Astrocyte of the spinal cord (primary cell): ENCODE results near the gene NDUFS7.

Source experiments
- DNase-seq: peaks from one replicate; pipeline ENCODE4 v3.0.0; 2011; ENCODE audit warnings: low read depth, low spot score
- H3K4me3 ChIP-seq: 2 replicates; pipeline ENCODE4 v1.5.1; 2011; ENCODE audit warnings: low read depth, mild to moderate bottlenecking, low read length, moderate library complexity
- in situ Hi-C: cut with HindIII; loops from 2 replicates; pipeline ENCODE4 v1.10.0; 2017; ENCODE audit warnings: low sequenced_read_pairs
- TF ChIP-seq, protein P1 (sequence below): IDR thresholded peaks from 2 replicates; pipeline ENCODE4 v1.5.1; 2012; ENCODE audit warnings: low read depth, mild to moderate bottlenecking, low read length, inconsistent platforms

Gene NDUFS7

DNA sequence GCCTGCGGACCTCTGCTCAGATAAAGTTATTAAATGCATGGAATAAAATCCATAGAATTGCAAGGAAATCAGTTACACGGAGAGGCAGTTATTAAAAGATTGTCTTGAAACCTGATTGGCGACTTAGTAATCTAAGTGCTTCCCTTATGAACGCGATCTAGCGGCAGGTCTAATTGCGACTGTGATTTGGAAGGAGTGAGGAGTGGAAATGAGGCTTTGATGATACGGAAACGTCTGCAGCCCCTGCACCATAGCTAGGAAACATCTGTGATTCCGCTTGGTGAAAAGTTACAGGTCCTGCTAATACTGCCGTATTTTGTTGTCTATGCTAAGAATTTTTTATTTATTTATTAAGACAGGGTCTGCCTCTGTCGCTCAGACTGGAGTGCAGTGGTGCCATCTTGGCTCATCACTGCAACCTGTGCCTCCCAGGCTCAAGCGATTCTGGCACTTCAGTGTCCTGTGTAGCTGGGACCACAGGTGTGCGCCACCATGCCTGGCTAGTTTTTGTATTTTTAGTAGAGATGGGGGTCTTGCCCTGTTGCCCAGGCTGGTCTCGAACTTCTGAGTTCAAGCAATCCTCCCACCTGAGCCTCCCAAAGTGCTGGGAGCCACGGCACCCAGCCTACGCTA is 887 bp downstream of the NDUFS7 start:
- TF ChIP-seq, protein P1, sequence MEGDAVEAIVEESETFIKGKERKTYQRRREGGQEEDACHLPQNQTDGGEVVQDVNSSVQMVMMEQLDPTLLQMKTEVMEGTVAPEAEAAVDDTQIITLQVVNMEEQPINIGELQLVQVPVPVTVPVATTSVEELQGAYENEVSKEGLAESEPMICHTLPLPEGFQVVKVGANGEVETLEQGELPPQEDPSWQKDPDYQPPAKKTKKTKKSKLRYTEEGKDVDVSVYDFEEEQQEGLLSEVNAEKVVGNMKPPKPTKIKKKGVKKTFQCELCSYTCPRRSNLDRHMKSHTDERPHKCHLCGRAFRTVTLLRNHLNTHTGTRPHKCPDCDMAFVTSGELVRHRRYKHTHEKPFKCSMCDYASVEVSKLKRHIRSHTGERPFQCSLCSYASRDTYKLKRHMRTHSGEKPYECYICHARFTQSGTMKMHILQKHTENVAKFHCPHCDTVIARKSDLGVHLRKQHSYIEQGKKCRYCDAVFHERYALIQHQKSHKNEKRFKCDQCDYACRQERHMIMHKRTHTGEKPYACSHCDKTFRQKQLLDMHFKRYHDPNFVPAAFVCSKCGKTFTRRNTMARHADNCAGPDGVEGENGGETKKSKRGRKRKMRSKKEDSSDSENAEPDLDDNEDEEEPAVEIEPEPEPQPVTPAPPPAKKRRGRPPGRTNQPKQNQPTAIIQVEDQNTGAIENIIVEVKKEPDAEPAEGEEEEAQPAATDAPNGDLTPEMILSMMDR: no peak
- H3K4me3 ChIP-seq: peak overlapping the region; percentile 83
- in situ Hi-C loops: no loop called here
- no peak for DNase-seq

DNA sequence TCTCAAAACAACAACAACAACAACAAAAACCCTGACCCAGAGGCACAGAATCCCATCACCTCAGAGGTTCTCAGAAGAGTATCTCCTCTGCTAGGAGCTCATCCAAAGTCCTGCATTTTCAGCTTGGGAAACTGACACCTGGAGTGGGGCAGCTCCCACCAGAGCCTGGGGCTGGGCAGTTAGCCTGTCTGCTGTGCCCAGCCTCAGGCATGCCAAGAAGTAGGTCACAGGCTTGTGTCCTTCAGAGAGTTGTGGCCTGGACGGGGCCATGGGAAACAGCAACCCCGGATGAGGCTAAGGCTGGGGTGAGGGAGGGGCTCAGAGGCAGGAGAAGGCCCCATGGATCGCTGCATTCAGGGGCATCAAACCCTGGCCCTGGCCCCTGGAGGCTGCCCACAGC is 2.1 kb downstream of the NDUFS7 start:
- no peak for DNase-seq
- TF ChIP-seq, protein P1: no peak
- no peak overlapping the region for H3K4me3 ChIP-seq
- in situ Hi-C loops: no loop called here

DNA sequence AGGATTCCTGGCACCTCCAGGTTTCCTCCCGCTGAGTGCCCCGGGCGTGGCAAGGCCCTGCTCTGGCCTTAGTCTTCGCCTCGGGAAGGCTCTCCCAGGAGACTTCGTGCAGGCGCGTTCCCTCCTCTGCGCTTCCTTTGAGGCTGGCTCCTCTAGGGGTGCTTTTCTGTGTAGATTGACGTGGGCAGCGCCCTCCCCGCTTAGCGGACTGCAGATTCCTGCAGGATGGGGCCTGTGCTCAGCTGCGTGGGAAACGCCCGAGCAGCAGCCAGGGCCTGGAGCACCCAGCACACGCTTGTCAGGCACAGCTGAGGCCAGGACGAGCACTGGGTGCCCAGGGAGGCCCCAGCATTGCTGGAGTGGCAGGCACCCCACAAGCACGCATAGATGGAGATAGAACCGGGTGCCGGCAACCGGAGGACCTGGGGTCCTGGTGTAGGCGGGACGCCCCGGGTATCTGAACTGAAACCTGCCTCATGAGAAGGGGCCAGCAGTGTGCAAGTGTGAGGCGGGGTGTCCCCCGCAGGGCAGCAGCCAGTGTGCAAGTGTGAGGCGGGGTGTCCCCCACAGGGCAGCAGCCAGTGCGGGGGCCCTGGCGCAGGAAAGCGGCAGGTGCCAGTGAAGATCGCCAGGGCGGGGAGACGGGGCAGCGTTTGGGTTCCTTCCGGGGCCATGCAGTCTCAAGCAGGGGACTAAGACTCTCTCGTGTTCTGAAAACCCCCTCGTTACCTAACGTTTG is 3.4 kb downstream of the NDUFS7 start:
- no peak for DNase-seq
- TF ChIP-seq, protein P1: no peak
- H3K4me3 ChIP-seq: no peak overlapping the region
- in situ Hi-C loops: no loop called here

DNA sequence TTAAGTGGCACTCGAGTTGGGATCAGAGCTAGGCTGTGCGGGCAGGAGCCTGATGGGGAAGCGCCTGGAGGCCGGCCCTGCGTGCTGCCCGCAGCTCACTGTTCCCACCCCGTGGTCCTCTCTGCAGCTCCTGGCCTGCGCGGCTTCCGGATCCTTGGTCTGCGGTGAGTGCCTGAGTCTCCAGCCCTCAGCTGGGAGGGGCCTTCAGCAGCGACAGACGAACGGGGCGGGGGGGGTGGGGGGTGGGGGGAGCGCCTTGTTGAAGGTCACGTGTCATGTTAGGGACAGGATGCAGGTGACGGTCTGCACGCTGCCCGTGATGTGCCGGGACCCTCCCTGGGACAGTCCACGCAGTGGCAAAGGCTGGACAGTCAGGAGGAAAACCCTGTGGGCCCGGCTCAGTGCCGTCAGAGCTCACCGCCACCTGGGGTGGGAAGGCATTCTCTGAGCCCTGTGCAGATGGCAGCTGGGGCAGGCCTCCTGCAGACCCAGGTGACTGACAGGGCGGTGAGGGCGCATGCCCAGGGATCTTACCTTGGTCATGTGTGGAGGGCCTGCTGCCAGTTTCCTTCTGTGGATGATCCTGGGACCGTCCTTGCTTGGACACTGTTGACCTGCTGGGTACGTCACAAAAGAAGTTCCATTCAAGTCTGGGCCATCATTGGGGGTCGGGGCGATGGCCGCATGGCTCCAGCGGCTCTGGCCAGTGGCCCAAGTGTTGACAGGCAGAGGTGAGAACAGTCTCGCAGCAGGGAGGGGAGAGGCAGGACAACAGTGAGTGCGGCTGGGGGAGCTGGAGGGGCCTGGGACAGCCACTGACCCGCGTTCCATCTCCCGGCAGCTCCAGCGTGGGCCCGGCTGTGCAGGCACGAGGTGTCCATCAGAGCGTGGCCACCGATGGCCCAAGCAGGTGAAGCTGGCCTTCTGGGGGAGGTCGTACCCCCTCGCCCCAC is 4.3 kb downstream of the NDUFS7 start:
- TF ChIP-seq, protein P1: no peak
- in situ Hi-C loops: no loop called here
- H3K4me3 ChIP-seq: no peak overlapping the region
- DNase-seq: no peak

DNA sequence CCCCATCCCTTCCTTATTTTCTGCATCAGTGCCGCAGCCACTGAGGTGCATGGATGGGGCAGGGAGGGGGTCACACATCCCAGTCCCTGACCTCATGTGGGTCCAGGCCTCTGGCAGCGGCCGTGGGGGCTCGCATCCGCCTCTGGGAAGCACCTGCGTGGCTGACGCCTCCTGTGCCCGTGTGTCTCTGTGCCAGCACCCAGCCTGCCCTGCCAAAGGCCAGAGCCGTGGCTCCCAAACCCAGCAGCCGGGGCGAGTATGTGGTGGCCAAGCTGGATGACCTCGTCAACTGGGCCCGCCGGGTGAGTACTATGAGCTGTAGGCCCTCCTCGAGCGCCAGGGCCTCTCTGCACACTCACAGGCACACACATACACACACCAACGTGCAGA is 4.9 kb downstream of the NDUFS7 start:
- in situ Hi-C loops: no loop called here
- TF ChIP-seq, protein P1: no peak
- no peak for DNase-seq
- no peak overlapping the region for H3K4me3 ChIP-seq

DNA sequence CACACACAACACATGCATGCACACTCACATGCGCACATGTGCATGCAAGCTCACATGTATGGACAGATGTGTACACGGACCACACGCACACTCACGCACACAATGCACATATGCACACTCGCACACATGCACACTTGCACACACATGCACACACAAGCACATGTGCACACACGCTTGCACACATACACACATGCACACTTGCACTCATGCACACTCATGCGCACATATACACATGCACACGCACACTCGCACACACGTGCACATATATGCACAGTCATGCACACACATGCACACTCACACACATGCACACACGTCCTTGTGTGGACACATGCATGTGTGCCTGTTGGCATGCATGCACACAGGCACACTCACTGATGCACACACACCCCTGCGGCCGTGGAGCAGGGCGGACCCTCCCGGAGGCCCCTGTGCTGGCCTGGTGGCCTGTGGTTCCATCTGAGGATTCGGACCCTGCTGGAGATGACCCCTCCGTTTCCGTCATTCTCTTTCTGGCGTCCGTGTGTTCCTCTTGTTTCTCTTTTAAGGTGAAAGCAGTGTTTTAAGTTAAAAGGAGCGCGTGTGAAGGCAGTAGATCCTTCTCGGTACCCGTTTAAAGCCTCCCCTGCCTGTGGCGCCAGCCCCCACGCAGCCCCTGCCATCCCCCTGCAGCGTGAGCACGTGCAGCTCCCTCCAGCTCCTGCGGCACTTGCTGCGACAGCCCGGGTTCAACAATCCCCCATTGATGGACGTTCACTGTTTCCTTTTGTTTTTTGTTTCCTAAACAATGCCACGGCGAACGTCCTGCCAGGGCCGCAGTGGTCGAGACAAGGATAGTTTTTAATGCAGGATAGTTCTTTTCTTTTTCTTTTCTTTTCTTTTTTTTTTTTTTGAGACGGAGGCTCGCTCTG is 5.6 kb downstream of the NDUFS7 start:
- H3K4me3 ChIP-seq: no peak overlapping the region
- in situ Hi-C loops: no loop called here
- TF ChIP-seq, protein P1: no peak
- no peak for DNase-seq
